ENCODE results near the gene ADARB1.

Gene ADARB1

GRCh38 chr21:45040157-45040711, 34.1 kb upstream of the ADARB1 start:
- DNase-seq, result no peak

GRCh38 chr21:45040739-45041138, 33.6 kb upstream of the ADARB1 start:
- DNase-seq, result no peak

GRCh38 chr21:45041351-45041805, 33.0 kb upstream of the ADARB1 start:
- DNase-seq, result peak; percentile 77

- DNase-seq, result no peak
Observed at GRCh38 chr21:45041984-45042663, 32.3 kb upstream of the ADARB1 start.

GRCh38 chr21:45042664-45043161, 31.7 kb upstream of the ADARB1 start:
- DNase-seq, result no peak

- no peak for DNase-seq
Observed at GRCh38 chr21:45043541-45044020, 30.8 kb upstream of the ADARB1 start.

GRCh38 chr21:45045481-45045880, 28.9 kb upstream of the ADARB1 start:
- DNase-seq, result peak; percentile 43

GRCh38 chr21:45047257-45047656, 27.1 kb upstream of the ADARB1 start:
- no peak for DNase-seq

- no peak for DNase-seq
Observed at GRCh38 chr21:45048026-45048698, 26.2 kb upstream of the ADARB1 start.

- no peak for DNase-seq
Observed at GRCh38 chr21:45048968-45049367, 25.4 kb upstream of the ADARB1 start.

- DNase-seq, result no peak
Observed at GRCh38 chr21:45049714-45050344, 24.6 kb upstream of the ADARB1 start.

GRCh38 chr21:45050345-45050796, 24.0 kb upstream of the ADARB1 start:
- no peak for DNase-seq

GRCh38 chr21:45050797-45051489, 23.4 kb upstream of the ADARB1 start:
- peak; percentile 34 for DNase-seq

GRCh38 chr21:45051580-45052434, 22.6 kb upstream of the ADARB1 start:
- no peak for DNase-seq

- no peak for DNase-seq
Observed at GRCh38 chr21:45052960-45053359, 21.4 kb upstream of the ADARB1 start.

GRCh38 chr21:45053561-45054226, 20.7 kb upstream of the ADARB1 start:
- DNase-seq, result no peak

- no peak for DNase-seq
Observed at GRCh38 chr21:45054227-45054926, 20.0 kb upstream of the ADARB1 start.

GRCh38 chr21:45054927-45055612, 19.3 kb upstream of the ADARB1 start:
- no peak for DNase-seq

GRCh38 chr21:45055861-45056260, 18.5 kb upstream of the ADARB1 start:
- DNase-seq, result peak; percentile 45
